Liver (tissue), 9 donors: Measurements from ENCODE around the gene GNG4. TPM values are rescaled to one million over a fixed set of nuclear protein-coding genes. Genes with fewer than 3 reads are reported as not detected.
"Not testable (repeated sequence)": the region's sequence is repeated elsewhere in the genome, so short reads cannot be mapped to it uniquely, and the experiment has no call there.

ENCODE experiments used
- DNase-seq: peaks from one replicate; pipeline ENCODE4 v3.0.0-alpha.2; 2017; ENCODE audit warnings: low spot score
- H3K27ac ChIP-seq, 2 donors: one replicate each; pipeline ENCODE4 v1.7.0; 2013; ENCODE audit warnings: inconsistent platforms in 2 of 2, low read length in 2 of 2, control low read depth in 1 of 2, low read depth in 1 of 2, mild to moderate bottlenecking in 1 of 2
- H3K27me3 ChIP-seq, 4 donors: one replicate each; pipeline versions ENCODE4 v1.6.1 to v1.7.0; 2013; ENCODE audit warnings: low read length in 3 of 4, inconsistent platforms in 1 of 4, mild to moderate bottlenecking in 1 of 4, moderate library complexity in 1 of 4; ENCODE audit not compliant: control insufficient read depth in 4 of 4, insufficient read depth in 4 of 4
- H3K36me3 ChIP-seq, 4 donors: one replicate each; pipeline versions ENCODE4 v1.6.1 to v1.7.0; 2013; ENCODE audit warnings: low read length in 3 of 4, mild to moderate bottlenecking in 3 of 4, low read depth in 1 of 4, moderate library complexity in 1 of 4; ENCODE audit not compliant: control insufficient read depth in 4 of 4, insufficient read depth in 3 of 4
- H3K4me1 ChIP-seq, 4 donors: one replicate each; pipeline versions ENCODE4 v1.6.1 to v1.7.0; 2013; ENCODE audit warnings: low read length in 3 of 4, mild to moderate bottlenecking in 3 of 4, moderate library complexity in 1 of 4; ENCODE audit not compliant: control insufficient read depth in 4 of 4, insufficient read depth in 4 of 4
- H3K4me3 ChIP-seq, 3 donors: one replicate each; pipeline versions ENCODE4 v1.6.1 to v1.7.0; 2013; ENCODE audit warnings: low read length in 3 of 3, control low read depth in 1 of 3, low read depth in 1 of 3, mild to moderate bottlenecking in 1 of 3
- H3K9ac ChIP-seq, 2 donors: one replicate each; pipeline ENCODE4 v1.7.0; 2013; ENCODE audit warnings: low read length in 2 of 2, mild to moderate bottlenecking in 2 of 2, moderate library complexity in 2 of 2, control low read depth in 1 of 2, low read depth in 1 of 2
- H3K9me3 ChIP-seq, 4 donors: one replicate each; pipeline versions ENCODE4 v1.6.1 to v1.7.0; 2013; ENCODE audit warnings: low read length in 3 of 4; ENCODE audit not compliant: control insufficient read depth in 4 of 4
- EGR1 ChIP-seq, 2 donors: IDR thresholded peaks; 2 replicates each; pipeline ENCODE4 v1.6.1; 2016 to 2018; ENCODE audit warnings: antibody characterized with exemption in 2 of 2, low read depth in 2 of 2
- FOXA1 ChIP-seq: IDR thresholded peaks from 2 replicates; pipeline ENCODE4 v1.6.1; 2016; ENCODE audit warnings: antibody characterized with exemption
- GABPA ChIP-seq, 2 donors: IDR thresholded peaks in 1 of 2; conservative IDR thresholded peaks in 1 of 2; 2 replicates each; pipeline ENCODE4 v1.6.1; 2016; ENCODE audit warnings: antibody characterized with exemption in 2 of 2, mild to moderate bottlenecking in 1 of 2, moderate library complexity in 1 of 2
- HNF4G ChIP-seq: IDR thresholded peaks from 2 replicates; pipeline ENCODE4 v1.6.1; 2016; ENCODE audit warnings: antibody characterized with exemption
- JUND ChIP-seq, 2 donors: IDR thresholded peaks; 2 replicates each; pipeline ENCODE4 v1.6.1; 2016; ENCODE audit warnings: antibody characterized with exemption in 2 of 2
- RAD21 ChIP-seq, 2 donors: IDR thresholded peaks; 2 replicates each; pipeline ENCODE4 v1.6.1; 2016; ENCODE audit warnings: antibody characterized with exemption in 2 of 2, mild to moderate bottlenecking in 2 of 2
- RXRA ChIP-seq, 2 donors: IDR thresholded peaks; 2 replicates each; pipeline ENCODE4 v1.6.1; 2017 to 2018; ENCODE audit warnings: antibody characterized with exemption in 2 of 2, mild to moderate bottlenecking in 1 of 2
- TAF1 ChIP-seq: conservative IDR thresholded peaks from 2 replicates; pipeline ENCODE4 v1.6.1; 2016; ENCODE audit warnings: antibody characterized with exemption, mild to moderate bottlenecking
- YY1 ChIP-seq: IDR thresholded peaks from 2 replicates; pipeline ENCODE4 v1.6.1; 2016; ENCODE audit warnings: antibody characterized with exemption, mild to moderate bottlenecking
- WGBS: extraction: QIAGEN DNeasy Blood & Tissue Kit; methylation state at CpG from one replicate; pipeline ENCODE4 v1.1.7; 2013; 5-methylcytosine and 5-hydroxymethylcytosine counted together
- polyA plus RNA-seq, 2 donors: library from polyadenylated mRNA; stranded (reverse) in 1 of 2; unstranded in 1 of 2; fragments of 200-250 nt in 1 of 2; fragments of >200 nt in 1 of 2; fragmentation: Nextera tagmentation in 1 of 2; extraction: Ambion mirVana in 1 of 2; gene quantifications; one replicate each; pipeline versions ENCODE4 v1.2.1 to v1.2.3, GENCODE V29; 2013 to 2015
- total RNA-seq, 2 donors: library from RNA; depleted of rRNA; stranded (reverse); fragments of >200 nt; gene quantifications; one replicate each; pipeline ENCODE4 v1.2.3, GENCODE V29; 2014
- TF ChIP-seq, protein P1 (sequence below): fragments of 150-350 bp; IDR thresholded peaks from 2 replicates; pipeline ENCODE4 v1.5.1; 2017; ENCODE audit warnings: improper control_type of control experiment, low read depth, low read length; ENCODE audit not compliant: missing input control
- TF ChIP-seq, protein P2 (sequence below): IDR thresholded peaks from 2 replicates; pipeline ENCODE4 v1.6.1; 2016; ENCODE audit warnings: antibody characterized with exemption, mild to moderate bottlenecking
- donor health status: healthy.
- donor health status: healthy.
- donor health status: healthy.
- donor health status: healthy.
- donor health status: healthy.

Gene GNG4
- total and polyA plus RNA-seq, 4 donors = 0.65 TPM; not detected in 3

DNA sequence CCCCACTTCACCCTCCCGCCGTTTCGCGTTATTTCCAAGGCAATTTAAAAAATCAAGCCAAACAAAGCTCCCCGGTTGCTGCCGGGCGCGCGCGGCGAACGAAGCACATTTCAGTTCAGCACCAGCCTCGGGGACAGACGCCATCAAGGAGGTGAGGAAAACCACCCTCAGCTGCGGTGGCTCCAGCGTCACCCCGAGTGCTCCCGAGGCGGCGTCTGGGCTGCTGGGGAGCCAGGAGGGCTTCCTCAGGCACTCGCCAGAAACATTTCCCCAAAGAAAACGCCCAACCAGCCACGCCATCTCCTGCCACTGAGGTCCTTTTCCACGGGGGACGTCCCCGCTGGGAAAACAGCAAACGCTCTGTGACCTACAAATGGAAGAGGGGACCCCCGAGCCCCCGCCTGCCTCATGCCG is 623 bp downstream of the GNG4 start:
- Histone ChIP-seq H3K9ac (no peak overlapping the region), H3K4me1 (peaks cover 13 to 25% (median 21%) of the 10 kb centered on the region in 4 donors)

DNA sequence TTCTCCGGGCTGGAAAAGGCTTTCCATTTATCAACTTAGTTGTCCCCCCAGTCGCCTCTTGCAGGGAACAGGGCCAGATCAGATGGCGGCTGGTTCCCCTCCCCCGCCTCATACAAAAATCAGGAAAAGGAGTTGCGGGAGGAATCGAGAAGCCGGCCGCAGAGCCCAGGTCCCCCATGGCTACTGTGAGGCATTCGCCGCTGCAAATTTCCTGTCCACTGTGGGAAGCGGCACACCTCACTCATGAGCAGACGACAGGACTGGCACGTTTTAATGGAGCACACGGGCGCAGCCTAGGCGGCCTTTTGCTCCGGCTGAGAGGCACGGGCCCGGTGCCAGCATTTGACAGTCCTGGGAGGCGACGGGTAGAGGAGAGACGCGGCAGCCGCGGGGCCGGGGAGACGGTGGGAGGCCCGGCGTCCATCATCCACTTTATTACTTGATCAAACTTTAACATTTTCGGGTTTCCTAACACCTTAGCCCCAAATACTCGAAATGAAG is 1.1 kb downstream of the GNG4 start:
- peaks cover 0 to 19% (median 6%) of the 10 kb centered on the region in 4 donors for H3K27me3 ChIP-seq
- H3K4me1 ChIP-seq = peaks cover 13 to 25% (median 21%) of the 10 kb centered on the region in 4 donors
- TF ChIP-seq GABPA (IDR thresholded peaks at IDR 0.05 in 1 of 2, conservative IDR thresholded peaks at IDR 0.05 in 1 of 2) = no peak
- H3K27ac ChIP-seq = no peak overlapping the region
- H3K9ac ChIP-seq = no peak overlapping the region
- peak overlapping the region in 1 of 3 donors; percentile 58 for H3K4me3 ChIP-seq
- H3K36me3 ChIP-seq = no peaks in the 10 kb centered on the region
- WGBS = 12% methylated on average over 31 of the region's 31 CpGs
- no peak for DNase-seq
- H3K9me3 ChIP-seq = no peaks in the 10 kb centered on the region

More for the DNA sequence above, 623 bp downstream of the GNG4 start:
- Histone ChIP-seq H3K4me3 (peak overlapping the region in 1 of 3 donors; percentile 58), H3K36me3 (no peaks in the 10 kb centered on the region), H3K27me3 (peaks cover 0 to 19% (median 6%) of the 10 kb centered on the region in 4 donors), H3K9me3 (no peaks in the 10 kb centered on the region), H3K27ac (no peak overlapping the region)
- WGBS = 3% methylated on average over 30 of the region's 30 CpGs
- DNase-seq = peak; percentile 50
- no peak for TF ChIP-seq JUND (IDR thresholded peaks at IDR 0.05)
- TF ChIP-seq TAF1 = no peak
- TF ChIP-seq YY1 = no peak
- TF ChIP-seq, protein P1, sequence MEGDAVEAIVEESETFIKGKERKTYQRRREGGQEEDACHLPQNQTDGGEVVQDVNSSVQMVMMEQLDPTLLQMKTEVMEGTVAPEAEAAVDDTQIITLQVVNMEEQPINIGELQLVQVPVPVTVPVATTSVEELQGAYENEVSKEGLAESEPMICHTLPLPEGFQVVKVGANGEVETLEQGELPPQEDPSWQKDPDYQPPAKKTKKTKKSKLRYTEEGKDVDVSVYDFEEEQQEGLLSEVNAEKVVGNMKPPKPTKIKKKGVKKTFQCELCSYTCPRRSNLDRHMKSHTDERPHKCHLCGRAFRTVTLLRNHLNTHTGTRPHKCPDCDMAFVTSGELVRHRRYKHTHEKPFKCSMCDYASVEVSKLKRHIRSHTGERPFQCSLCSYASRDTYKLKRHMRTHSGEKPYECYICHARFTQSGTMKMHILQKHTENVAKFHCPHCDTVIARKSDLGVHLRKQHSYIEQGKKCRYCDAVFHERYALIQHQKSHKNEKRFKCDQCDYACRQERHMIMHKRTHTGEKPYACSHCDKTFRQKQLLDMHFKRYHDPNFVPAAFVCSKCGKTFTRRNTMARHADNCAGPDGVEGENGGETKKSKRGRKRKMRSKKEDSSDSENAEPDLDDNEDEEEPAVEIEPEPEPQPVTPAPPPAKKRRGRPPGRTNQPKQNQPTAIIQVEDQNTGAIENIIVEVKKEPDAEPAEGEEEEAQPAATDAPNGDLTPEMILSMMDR = no peak
- TF ChIP-seq, protein P2, sequence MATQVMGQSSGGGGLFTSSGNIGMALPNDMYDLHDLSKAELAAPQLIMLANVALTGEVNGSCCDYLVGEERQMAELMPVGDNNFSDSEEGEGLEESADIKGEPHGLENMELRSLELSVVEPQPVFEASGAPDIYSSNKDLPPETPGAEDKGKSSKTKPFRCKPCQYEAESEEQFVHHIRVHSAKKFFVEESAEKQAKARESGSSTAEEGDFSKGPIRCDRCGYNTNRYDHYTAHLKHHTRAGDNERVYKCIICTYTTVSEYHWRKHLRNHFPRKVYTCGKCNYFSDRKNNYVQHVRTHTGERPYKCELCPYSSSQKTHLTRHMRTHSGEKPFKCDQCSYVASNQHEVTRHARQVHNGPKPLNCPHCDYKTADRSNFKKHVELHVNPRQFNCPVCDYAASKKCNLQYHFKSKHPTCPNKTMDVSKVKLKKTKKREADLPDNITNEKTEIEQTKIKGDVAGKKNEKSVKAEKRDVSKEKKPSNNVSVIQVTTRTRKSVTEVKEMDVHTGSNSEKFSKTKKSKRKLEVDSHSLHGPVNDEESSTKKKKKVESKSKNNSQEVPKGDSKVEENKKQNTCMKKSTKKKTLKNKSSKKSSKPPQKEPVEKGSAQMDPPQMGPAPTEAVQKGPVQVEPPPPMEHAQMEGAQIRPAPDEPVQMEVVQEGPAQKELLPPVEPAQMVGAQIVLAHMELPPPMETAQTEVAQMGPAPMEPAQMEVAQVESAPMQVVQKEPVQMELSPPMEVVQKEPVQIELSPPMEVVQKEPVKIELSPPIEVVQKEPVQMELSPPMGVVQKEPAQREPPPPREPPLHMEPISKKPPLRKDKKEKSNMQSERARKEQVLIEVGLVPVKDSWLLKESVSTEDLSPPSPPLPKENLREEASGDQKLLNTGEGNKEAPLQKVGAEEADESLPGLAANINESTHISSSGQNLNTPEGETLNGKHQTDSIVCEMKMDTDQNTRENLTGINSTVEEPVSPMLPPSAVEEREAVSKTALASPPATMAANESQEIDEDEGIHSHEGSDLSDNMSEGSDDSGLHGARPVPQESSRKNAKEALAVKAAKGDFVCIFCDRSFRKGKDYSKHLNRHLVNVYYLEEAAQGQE = peak; percentile 99
- TF ChIP-seq RAD21 (IDR thresholded peaks at IDR 0.05) = no peak
- TF ChIP-seq EGR1 (IDR thresholded peaks at IDR 0.05; ENCODE audit: low read depth in 2 of 2) = no peak
- no peak for TF ChIP-seq HNF4G
- no peak for TF ChIP-seq FOXA1
- TF ChIP-seq RXRA (IDR thresholded peaks at IDR 0.05) = peak in 1 of 2 donors; percentile 17

DNA sequence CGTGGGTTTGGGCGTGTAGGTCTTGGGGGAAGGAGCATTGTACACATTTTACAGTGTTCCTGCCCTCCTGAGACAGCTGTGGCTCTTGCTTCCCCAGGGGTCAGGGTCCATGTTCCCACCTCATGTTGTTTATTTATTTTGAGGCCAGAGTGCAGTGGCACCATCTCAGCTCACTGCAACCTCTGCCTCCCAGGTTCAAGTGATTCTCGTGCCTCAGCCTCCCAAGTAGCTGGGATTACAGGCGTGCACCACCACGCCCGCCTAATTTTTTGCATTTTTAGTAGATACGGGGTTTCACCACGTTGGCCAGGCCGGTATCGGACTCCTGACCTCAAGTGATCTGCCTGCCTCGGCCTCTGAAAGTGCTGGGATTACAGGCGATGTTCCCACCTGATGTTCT is 2.0 kb downstream of the GNG4 start:
- Histone ChIP-seq H3K27me3 (peaks cover 0 to 13% (median 6%) of the 10 kb centered on the region in 4 donors), H3K4me1 (peaks cover 13 to 25% (median 21%) of the 10 kb centered on the region in 4 donors)
- H3K9ac ChIP-seq, H3K9me3 ChIP-seq, H3K4me3 ChIP-seq, DNase-seq, H3K36me3 ChIP-seq, H3K27ac ChIP-seq: not testable (repeated sequence)
- 86% methylated on average over 12 of the region's 12 CpGs for WGBS
